K562 (cell line): Measurements from ENCODE around the gene KANK4. TPM values are rescaled to one million over a fixed set of nuclear protein-coding genes. Genes with fewer than 3 reads are reported as not detected.

Source experiments
- ATAC-seq: fragments of 200-7000 bp; cut with Tn5 transposase; 3 replicates; pipeline ENCODE4 v1.9.1; 2020; ENCODE audit warnings: moderate library complexity
- BruUV-seq: library from RNA; stranded (reverse); fragments of 400-500 nt; replicated peaks from 2 replicates; lab custom pipeline; 2021; lab: Mats Ljungman, UMichigan
- CTCF ChIA-PET: fragments of 300-600 bp; formaldehyde crosslinking; extraction: SDS; loops from one replicate; lab custom pipeline; 2021; ENCODE audit warnings: low intra/inter-chr PET ratio; lab: Yijun Ruan, JAX
- POLR2A ChIA-PET: fragments of 300-600, 350-650 bp; sonication (Branson Sonifier 250); formaldehyde crosslinking; extraction: SDS; loops from one replicate; lab custom pipeline; 2021; ENCODE audit warnings: antibody characterized with exemption, inconsistent platforms; lab: Yijun Ruan, JAX
- DNase-seq, 4 experiments: peaks; one replicate each; pipeline versions ENCODE4 v3.0.0 to v3.0.0-alpha.2; 2011 to 2018; ENCODE audit warnings: low spot score in 3 of 4, mixed read lengths in 3 of 4; ENCODE audit errors: extremely low read depth in 1 of 4
- FAIRE-seq: peaks from 2 replicates; lab custom pipeline; 2011; peaks lifted over from hg19 to GRCh38; lab: Jason Lieb, UNC
- H2AFZ ChIP-seq: 2 replicates; pipeline ENCODE4 v1.6.0; 2011; ENCODE audit warnings: low read depth, low read length, control low read depth, inconsistent platforms
- H3K27ac ChIP-seq: fragments of 200-600 bp; 3 replicates; pipeline ENCODE4 v1.8.0; 2011; ENCODE audit warnings: low read depth, mild to moderate bottlenecking, control low read depth, inconsistent platforms, low read length, moderate library complexity, mixed read lengths; ENCODE audit errors: extremely low read depth
- H3K27me3 ChIP-seq, 2 experiments: fragments of 300-600 bp in 1 of 2; 2 replicates in 1 of 2; 3 replicates in 1 of 2; pipeline versions ENCODE4 v1.6.0 to v1.8.0; 2011; ENCODE audit warnings: inconsistent platforms in 2 of 2, low read length in 2 of 2, mild to moderate bottlenecking in 1 of 2, mixed read lengths in 1 of 2, moderate library complexity in 1 of 2; ENCODE audit not compliant: control insufficient read depth in 2 of 2, insufficient read depth in 2 of 2
- H3K36me3 ChIP-seq: fragments of 300-600 bp; 3 replicates; pipeline ENCODE4 v1.8.0; 2011; ENCODE audit warnings: mild to moderate bottlenecking, low read length, inconsistent platforms; ENCODE audit not compliant: control insufficient read depth, insufficient read depth
- H3K4me1 ChIP-seq, 2 experiments: fragments of 200-600 bp in 1 of 2; replicated peaks in 1 of 2; 2 replicates in 1 of 2; 3 replicates in 1 of 2; pipeline versions ENCODE4 v1.5.1 to v1.8.0; 2011; ENCODE audit warnings: inconsistent platforms in 2 of 2, low read length in 2 of 2, mild to moderate bottlenecking in 1 of 2, mixed read lengths in 1 of 2, moderate library complexity in 1 of 2; ENCODE audit not compliant: control insufficient read depth in 2 of 2, insufficient read depth in 2 of 2
- H3K4me2 ChIP-seq: 2 replicates; pipeline ENCODE4 v1.6.1; 2011; ENCODE audit warnings: low read length, control low read depth, inconsistent platforms, mixed read lengths; ENCODE audit not compliant: insufficient read depth
- H3K4me3 ChIP-seq: fragments of 200-600 bp; sonication (generic), shearing (Covaris generic); 2 replicates; pipeline ENCODE4 v1.5.1; 2016; ENCODE audit warnings: control low read depth, inconsistent platforms
- H3K79me2 ChIP-seq: fragments of 200-600 bp; 3 replicates; pipeline ENCODE4 v1.8.0; 2011; ENCODE audit warnings: low read length, inconsistent platforms; ENCODE audit not compliant: control insufficient read depth, insufficient read depth
- H3K9ac ChIP-seq, 2 experiments: 2 replicates each; pipeline versions ENCODE4 v1.6.0 to v1.6.1; 2011; ENCODE audit warnings: low read depth in 2 of 2, low read length in 2 of 2, control low read depth in 1 of 2, inconsistent platforms in 1 of 2, mild to moderate bottlenecking in 1 of 2, mixed read lengths in 1 of 2; ENCODE audit not compliant: insufficient read depth in 1 of 2
- H3K9me1 ChIP-seq: one replicate; pipeline ENCODE4 v1.6.0; 2011; ENCODE audit warnings: inconsistent platforms, mild to moderate bottlenecking, low read length, moderate library complexity; ENCODE audit not compliant: control insufficient read depth, insufficient read depth
- H3K9me3 ChIP-seq: replicated peaks from 2 replicates; pipeline ENCODE4 v1.5.1; 2011; ENCODE audit warnings: low read depth, low read length, inconsistent platforms; ENCODE audit not compliant: control insufficient read depth, insufficient read depth
- H4K20me1 ChIP-seq: replicated peaks from 2 replicates; pipeline ENCODE4 v1.6.1; 2011; ENCODE audit warnings: low read length, inconsistent platforms, mixed read lengths; ENCODE audit not compliant: control insufficient read depth, insufficient read depth
- CHCHD3 ChIP-seq: fragments of 250-450 bp; sonication (Bioruptor Pico); IDR thresholded peaks from 2 replicates; pipeline ENCODE4 v2.1.2; 2022; ENCODE audit warnings: mild to moderate bottlenecking
- ZNF3 ChIP-seq: fragments of 250-450 bp; sonication (Bioruptor Pico); IDR thresholded peaks from 2 replicates; pipeline ENCODE4 v1.5.0; 2021; ENCODE audit warnings: mild to moderate bottlenecking, moderate library complexity
- ZNF583 ChIP-seq: fragments of 250-450 bp; sonication (Bioruptor Pico); IDR thresholded peaks from 2 replicates; pipeline ENCODE4 v1.4.0; 2020
- WGBS: fragments of 100-300 bp; shearing (Covaris generic); methylation state at CpG from one replicate; pipeline ENCODE4 v1.1.6; 2016; ENCODE audit warnings: low coverage, mixed read lengths; ENCODE audit not compliant: insufficient coverage; ENCODE audit errors: missing lambda C conversion rate; 5-methylcytosine and 5-hydroxymethylcytosine counted together
- in situ Hi-C: fragments of 300-500 bp; cut with MboI; formaldehyde crosslinking; loops from 4 replicates; pipeline ENCODE4 v1.15.0; 2018; ENCODE audit warnings: inconsistent platforms, mixed read lengths
- intact Hi-C: fragments of 100-400 bp; cut with micrococcal nuclease; formaldehyde crosslinking; loops from 2 replicates; pipeline ENCODE4 v1.14.2; 2022
- polyA plus RNA-seq, 8 experiments: library from polyadenylated mRNA; depleted of rRNA in 4 of 8; stranded (reverse) in 5 of 8; unstranded in 3 of 8; fragments of >200 nt; fragmentation: Nextera tagmentation in 2 of 8; fragmentation: Illumina TruSeq in 1 of 8; extraction: Ambion mirVana in 2 of 8; extraction: Trizol in 1 of 8; gene quantifications; 2 replicates each; pipeline versions ENCODE4 v1.2.1 to v1.2.3, GENCODE V29; 2011 to 2014; ENCODE audit warnings: inconsistent platforms in 1 of 8, missing spikeins in 1 of 8
- total RNA-seq, 7 experiments: library from RNA; depleted of rRNA in 6 of 7; stranded (reverse); fragments of >200 nt in 6 of 7; fragmentation: Illumina TruSeq in 2 of 7; extraction: Trizol in 2 of 7; gene quantifications; 2 replicates each; pipeline versions ENCODE4 v1.2.1 to v1.2.3, GENCODE V29; 2011 to 2021; ENCODE audit warnings: low replicate concordance in 1 of 7

Gene KANK4
- total and polyA plus RNA-seq, 9 of the 15 experiments (the other 6 are each of a cell fraction or from before 2014, with no cell fraction given): not detected

- in situ Hi-C loops: no loop called here
- WGBS: 0% methylated on average over 9 of the region's 9 CpGs
- H3K9me1 ChIP-seq: no peaks in the 10 kb centered on the region
- H3K27me3 ChIP-seq: peaks cover 0 to 58% of the 10 kb centered on the region in 2 experiments; a peak in 3 of 5 replicates
- no peak for ATAC-seq
- H2AFZ ChIP-seq: no peak overlapping the region
- FAIRE-seq: no peak
- no peak overlapping the region for H3K4me2 ChIP-seq
- H3K27ac ChIP-seq: no peak overlapping the region
- 0 out of 2 replicates have a peak, but pooled peaks cover 4% of the 10 kb centered on the region for H4K20me1 ChIP-seq
- H3K9me3 ChIP-seq: no peaks in the 10 kb centered on the region
- no peaks in the 10 kb centered on the region for H3K79me2 ChIP-seq
- H3K4me1 ChIP-seq: no peaks in the 10 kb centered on the region
- no peak overlapping the region for H3K9ac ChIP-seq
- DNase-seq: no peak
- intact Hi-C loops: no loop called here
- POLR2A ChIA-PET: no interaction called here
- no peak for TF ChIP-seq CHCHD3 (CRISPR knock-in tag)
- H3K4me3 ChIP-seq: no peak overlapping the region
- no peaks in the 10 kb centered on the region for H3K36me3 ChIP-seq
- CTCF ChIA-PET: no interaction called here
- no TSS peak for BruUV-seq
Measured at GRCh38 chr1:62269851-62270495, 49.3 kb downstream of the KANK4 start.

DNA sequence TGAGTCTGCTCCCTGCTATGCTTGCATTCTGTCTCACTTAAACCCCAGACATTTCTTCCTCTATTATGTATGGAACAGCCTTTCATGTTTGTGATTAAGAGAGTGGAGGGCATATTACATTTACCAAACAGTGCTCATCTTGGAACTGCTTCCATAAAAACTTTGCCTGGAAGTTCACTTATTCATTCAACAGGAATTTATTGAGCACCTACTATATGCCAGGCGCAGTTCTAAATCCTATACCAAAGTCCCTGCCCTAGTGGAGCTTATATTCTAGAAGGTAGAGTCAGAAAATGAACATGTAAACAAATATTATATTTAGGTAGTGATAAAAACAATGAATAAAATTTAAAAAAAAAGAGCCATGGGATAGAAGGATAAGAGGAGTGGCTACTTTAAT, 49.8 kb downstream of the KANK4 start:
- intact Hi-C loops (no loop called here), in situ Hi-C loops (no loop called here)
- 0 out of 2 replicates have a peak, but pooled peaks cover 4% of the 10 kb centered on the region for H4K20me1 ChIP-seq
- H3K27me3 ChIP-seq: peaks cover 0 to 53% of the 10 kb centered on the region in 2 experiments; a peak in 3 of 5 replicates
- no peak overlapping the region for H3K9ac ChIP-seq
- no peaks in the 10 kb centered on the region for H3K4me1 ChIP-seq
- no peak for DNase-seq
- no TSS peak for BruUV-seq
- no peak for FAIRE-seq
- TF ChIP-seq ZNF3 (CRISPR knock-in tag) (peak; percentile 75; the same call in 1 of the 2 replicates), ZNF583 (no peak)
- H3K4me2 ChIP-seq: no peak overlapping the region
- no peak overlapping the region for H3K4me3 ChIP-seq
- H3K9me3 ChIP-seq: no peaks in the 10 kb centered on the region
- H3K27ac ChIP-seq: no peak overlapping the region
- ChIA-PET POLR2A (no interaction called here), CTCF (no interaction called here)
- H2AFZ ChIP-seq: no peak overlapping the region
- H3K9me1 ChIP-seq: no peaks in the 10 kb centered on the region
- no peaks in the 10 kb centered on the region for H3K79me2 ChIP-seq
- 6% methylated on average over 1 of the region's 1 CpG for WGBS
- H3K36me3 ChIP-seq: no peaks in the 10 kb centered on the region
- ATAC-seq: no peak
